ENCODE data around the gene PDS5B.

DNA sequence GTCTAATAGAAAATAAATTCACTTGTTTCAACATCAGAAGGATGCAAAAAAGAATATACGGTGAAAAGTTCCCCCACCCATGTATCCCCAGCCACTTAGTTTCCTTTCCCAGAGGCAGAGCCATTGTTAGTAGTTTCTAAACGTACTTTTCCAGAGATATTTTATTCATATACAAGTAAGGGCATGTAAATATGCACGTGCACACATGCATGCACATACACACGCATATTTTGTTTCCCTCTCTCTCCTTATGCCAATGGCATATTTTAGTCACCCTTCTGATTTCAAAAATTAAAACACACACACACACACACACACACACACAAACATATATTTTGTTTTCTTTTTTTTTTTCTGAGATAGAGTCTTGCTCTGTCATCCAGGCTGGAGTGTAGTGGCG lies 147.4 kb downstream of the PDS5B start:
- TF ChIP-seq, protein P1, sequence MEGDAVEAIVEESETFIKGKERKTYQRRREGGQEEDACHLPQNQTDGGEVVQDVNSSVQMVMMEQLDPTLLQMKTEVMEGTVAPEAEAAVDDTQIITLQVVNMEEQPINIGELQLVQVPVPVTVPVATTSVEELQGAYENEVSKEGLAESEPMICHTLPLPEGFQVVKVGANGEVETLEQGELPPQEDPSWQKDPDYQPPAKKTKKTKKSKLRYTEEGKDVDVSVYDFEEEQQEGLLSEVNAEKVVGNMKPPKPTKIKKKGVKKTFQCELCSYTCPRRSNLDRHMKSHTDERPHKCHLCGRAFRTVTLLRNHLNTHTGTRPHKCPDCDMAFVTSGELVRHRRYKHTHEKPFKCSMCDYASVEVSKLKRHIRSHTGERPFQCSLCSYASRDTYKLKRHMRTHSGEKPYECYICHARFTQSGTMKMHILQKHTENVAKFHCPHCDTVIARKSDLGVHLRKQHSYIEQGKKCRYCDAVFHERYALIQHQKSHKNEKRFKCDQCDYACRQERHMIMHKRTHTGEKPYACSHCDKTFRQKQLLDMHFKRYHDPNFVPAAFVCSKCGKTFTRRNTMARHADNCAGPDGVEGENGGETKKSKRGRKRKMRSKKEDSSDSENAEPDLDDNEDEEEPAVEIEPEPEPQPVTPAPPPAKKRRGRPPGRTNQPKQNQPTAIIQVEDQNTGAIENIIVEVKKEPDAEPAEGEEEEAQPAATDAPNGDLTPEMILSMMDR (IDR thresholded peaks at IDR 0.05), result no peak
- TF ChIP-seq EP300 (IDR thresholded peaks at IDR 0.05; ENCODE audit: low read depth), result no peak
